ENCODE measurements around the gene EPHA4.
A peak's percentile ranks its signal among the peaks of the same experiment; 100 is the strongest.

Gene EPHA4

DNA sequence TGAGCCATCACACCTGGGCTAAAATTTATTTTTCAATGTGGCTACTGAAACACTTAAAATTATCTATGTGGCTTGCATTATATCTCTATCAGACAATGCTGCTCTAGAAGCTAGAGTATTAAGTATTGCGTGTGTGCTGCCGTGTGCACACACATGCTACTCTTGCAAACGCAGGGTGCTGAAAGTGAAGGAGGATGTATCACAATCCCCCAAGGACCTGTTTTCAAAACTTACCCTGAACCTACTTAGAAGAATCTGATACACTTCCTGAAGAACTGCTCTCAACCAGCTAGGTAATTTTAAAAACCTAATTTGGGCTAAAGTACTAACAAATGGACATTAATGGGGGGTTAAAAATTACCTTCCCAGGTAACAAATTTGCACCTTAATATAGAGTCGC is 66.5 kb downstream of the EPHA4 start:
- Histone ChIP-seq H2AK5ac (ENCODE audit: low read length) (no peak overlapping the region), H3K4me1 (ENCODE audit: control insufficient read depth, low read depth, low read length) (peaks cover 2% of the 10 kb centered on the region), H3K18ac (ENCODE audit: low read length) (no peak overlapping the region), H3K27ac (ENCODE audit: low read depth, low read length) (no peak overlapping the region), H3K4ac (ENCODE audit: low read depth, low read length) (no peak overlapping the region), H3K23ac (ENCODE audit: low read length) (no peak overlapping the region), H4K8ac (ENCODE audit: low read depth, low read length) (no peak overlapping the region), H2BK15ac (replicated peaks; ENCODE audit: low read depth) (no peak overlapping the region), H3K79me1 (ENCODE audit: low read length) (no peaks in the 10 kb centered on the region), H4K5ac (ENCODE audit: low read length) (no peak overlapping the region), H2BK5ac (ENCODE audit: low read length) (no peak overlapping the region), H3K4me2 (ENCODE audit: low read length) (no peak overlapping the region), H3K36me3 (ENCODE audit: control insufficient read depth, insufficient read depth, low read length) (no peaks in the 10 kb centered on the region), H3K4me3 (ENCODE audit: low read length) (no peak overlapping the region), H3K56ac (ENCODE audit: low read length) (no peak overlapping the region), H3K79me2 (ENCODE audit: control insufficient read depth, insufficient read depth, low read length) (no peaks in the 10 kb centered on the region), H3K9ac (ENCODE audit: low read length) (no peak overlapping the region), H2BK120ac (ENCODE audit: low read depth, low read length) (no peak overlapping the region), H3K27me3 (ENCODE audit: insufficient read depth, low read length, poor library complexity) (no peaks in the 10 kb centered on the region)
- WGBS (ENCODE audit: extremely low coverage, insufficient coverage, low lambda C conversion rate): no CpG with 5 or more reads among the region's 4 CpGs
- no peak for DNase-seq

DNA sequence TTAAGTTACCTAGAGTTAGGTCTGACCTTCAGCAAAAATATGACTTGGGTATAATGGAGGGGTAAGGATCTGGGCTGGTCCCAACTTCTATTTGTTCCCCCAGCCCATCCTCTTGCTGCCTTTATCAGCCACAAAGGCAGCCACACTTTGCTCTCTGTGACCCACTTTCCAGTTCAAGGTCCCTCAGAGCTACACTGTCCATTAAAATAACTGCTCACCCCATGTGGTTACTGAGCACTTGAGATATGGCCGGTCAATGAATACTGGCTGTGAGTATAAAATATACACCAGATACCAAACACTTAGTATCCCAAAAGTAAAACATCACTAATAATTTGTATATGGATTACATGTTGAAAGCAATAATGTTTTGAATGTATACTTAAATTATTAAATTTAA is 67.2 kb downstream of the EPHA4 start:
- H3K4me1 ChIP-seq (ENCODE audit: control insufficient read depth, low read depth, low read length): peaks cover 2% of the 10 kb centered on the region
- no peaks in the 10 kb centered on the region for H3K36me3 ChIP-seq (ENCODE audit: control insufficient read depth, insufficient read depth, low read length)
- H4K8ac ChIP-seq (ENCODE audit: low read depth, low read length): no peak overlapping the region
- H3K79me1 ChIP-seq (ENCODE audit: low read length): no peaks in the 10 kb centered on the region
- no peak overlapping the region for H3K4me2 ChIP-seq (ENCODE audit: low read length)
- H2BK120ac ChIP-seq (ENCODE audit: low read depth, low read length): no peak overlapping the region
- H3K79me2 ChIP-seq (ENCODE audit: control insufficient read depth, insufficient read depth, low read length): no peaks in the 10 kb centered on the region
- WGBS (ENCODE audit: extremely low coverage, insufficient coverage, low lambda C conversion rate): no CpG with 5 or more reads among the region's 1 CpG
- H2BK5ac ChIP-seq (ENCODE audit: low read length): no peak overlapping the region
- DNase-seq: no peak
- no peak overlapping the region for H3K18ac ChIP-seq (ENCODE audit: low read length)
- no peak overlapping the region for H3K9ac ChIP-seq (ENCODE audit: low read length)
- H4K5ac ChIP-seq (ENCODE audit: low read length): no peak overlapping the region
- no peak overlapping the region for H2BK15ac ChIP-seq (replicated peaks; ENCODE audit: low read depth)
- no peak overlapping the region for H3K4me3 ChIP-seq (ENCODE audit: low read length)
- H3K56ac ChIP-seq (ENCODE audit: low read length): no peak overlapping the region
- no peak overlapping the region for H3K27ac ChIP-seq (ENCODE audit: low read depth, low read length)
- no peak overlapping the region for H3K23ac ChIP-seq (ENCODE audit: low read length)
- no peak overlapping the region for H3K4ac ChIP-seq (ENCODE audit: low read depth, low read length)
- H3K27me3 ChIP-seq (ENCODE audit: insufficient read depth, low read length, poor library complexity): no peaks in the 10 kb centered on the region
- no peak overlapping the region for H2AK5ac ChIP-seq (ENCODE audit: low read length)

DNA sequence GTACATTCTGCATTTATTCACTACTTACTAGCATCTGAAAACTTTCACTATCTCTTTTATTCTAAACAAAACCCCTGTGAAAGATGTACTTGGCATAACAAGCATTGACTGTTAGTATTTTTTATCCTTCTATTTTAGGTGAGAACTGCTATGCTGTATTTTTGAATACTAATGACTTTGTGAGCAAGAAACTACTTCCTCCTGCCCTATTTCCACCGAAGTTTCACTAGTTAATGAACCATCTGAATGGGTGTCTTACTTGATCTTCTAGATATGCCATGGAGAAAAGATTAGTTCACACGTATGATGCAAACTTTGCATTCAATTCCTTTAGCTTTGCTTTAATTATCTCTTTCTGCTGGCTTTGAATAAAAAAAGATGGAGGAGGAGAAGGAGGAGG is 68.1 kb downstream of the EPHA4 start:
- no CpG with 5 or more reads among the region's 2 CpGs for WGBS (ENCODE audit: extremely low coverage, insufficient coverage, low lambda C conversion rate)

DNA sequence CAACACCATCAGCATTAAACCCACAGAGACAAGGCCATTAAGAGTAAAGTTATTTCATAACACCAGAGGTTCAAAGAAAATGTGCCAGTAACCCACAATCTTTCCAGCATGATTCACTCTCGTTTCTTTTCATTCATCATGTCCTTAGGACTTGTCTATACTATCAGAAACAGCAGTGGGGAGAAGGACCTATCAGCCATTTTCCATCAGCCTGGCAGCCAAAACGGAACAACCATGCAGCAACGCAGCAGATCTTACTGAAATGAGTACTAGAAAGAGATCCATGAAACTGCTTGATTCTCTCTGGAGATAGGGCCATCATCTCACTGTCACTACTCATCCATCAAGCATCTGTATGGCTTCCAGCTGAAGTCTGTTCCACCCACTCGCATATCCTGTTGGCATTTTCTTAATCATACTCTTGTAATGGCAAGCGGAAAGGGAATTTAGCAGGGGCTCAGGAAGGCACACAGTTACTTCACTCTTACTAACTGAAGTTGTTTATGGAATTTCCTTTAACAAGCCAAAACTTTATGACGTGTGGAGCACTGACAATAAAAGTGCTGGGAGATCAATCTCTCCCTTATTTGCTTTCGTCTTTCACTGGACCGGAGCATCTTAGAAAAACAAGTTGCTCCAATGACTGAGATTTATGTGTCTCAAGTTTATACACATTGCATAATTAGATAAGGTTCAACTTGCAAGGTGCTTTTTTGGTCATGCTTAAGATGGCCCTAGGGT is 69.7 kb downstream of the EPHA4 start:
- peaks cover 2% of the 10 kb centered on the region for H3K4me1 ChIP-seq (ENCODE audit: control insufficient read depth, low read depth, low read length)
- peak overlapping the region; percentile 80 for H3K18ac ChIP-seq (ENCODE audit: low read length)
- no peak overlapping the region for H2BK5ac ChIP-seq (ENCODE audit: low read length)
- no peak overlapping the region for H2AK5ac ChIP-seq (ENCODE audit: low read length)
- no peaks in the 10 kb centered on the region for H3K79me2 ChIP-seq (ENCODE audit: control insufficient read depth, insufficient read depth, low read length)
- H4K5ac ChIP-seq (ENCODE audit: low read length): no peak overlapping the region
- no peak overlapping the region for H2BK120ac ChIP-seq (ENCODE audit: low read depth, low read length)
- H3K23ac ChIP-seq (ENCODE audit: low read length): no peak overlapping the region
- no peaks in the 10 kb centered on the region for H3K36me3 ChIP-seq (ENCODE audit: control insufficient read depth, insufficient read depth, low read length)
- no peak overlapping the region for H2BK15ac ChIP-seq (replicated peaks; ENCODE audit: low read depth)
- no peak overlapping the region for H3K4me2 ChIP-seq (ENCODE audit: low read length)
- no peak overlapping the region for H3K56ac ChIP-seq (ENCODE audit: low read length)
- WGBS (ENCODE audit: extremely low coverage, insufficient coverage, low lambda C conversion rate): no CpG with 5 or more reads among the region's 8 CpGs
- DNase-seq: no peak
- no peak overlapping the region for H3K4me3 ChIP-seq (ENCODE audit: low read length)
- no peak overlapping the region for H3K4ac ChIP-seq (ENCODE audit: low read depth, low read length)
- H3K9ac ChIP-seq (ENCODE audit: low read length): no peak overlapping the region
- H3K27me3 ChIP-seq (ENCODE audit: insufficient read depth, low read length, poor library complexity): no peaks in the 10 kb centered on the region
- H3K79me1 ChIP-seq (ENCODE audit: low read length): no peaks in the 10 kb centered on the region
- H4K8ac ChIP-seq (ENCODE audit: low read depth, low read length): no peak overlapping the region
- no peak overlapping the region for H3K27ac ChIP-seq (ENCODE audit: low read depth, low read length)

More for the DNA sequence above, 68.1 kb downstream of the EPHA4 start:
- Histone ChIP-seq H3K9ac (ENCODE audit: low read length) (no peak overlapping the region), H3K79me1 (ENCODE audit: low read length) (no peaks in the 10 kb centered on the region), H3K23ac (ENCODE audit: low read length) (no peak overlapping the region), H3K4ac (ENCODE audit: low read depth, low read length) (no peak overlapping the region), H2AK5ac (ENCODE audit: low read length) (no peak overlapping the region), H3K4me1 (ENCODE audit: control insufficient read depth, low read depth, low read length) (peaks cover 2% of the 10 kb centered on the region), H2BK120ac (ENCODE audit: low read depth, low read length) (no peak overlapping the region), H3K56ac (ENCODE audit: low read length) (no peak overlapping the region), H3K79me2 (ENCODE audit: control insufficient read depth, insufficient read depth, low read length) (no peaks in the 10 kb centered on the region), H3K4me2 (ENCODE audit: low read length) (no peak overlapping the region), H2BK15ac (replicated peaks; ENCODE audit: low read depth) (no peak overlapping the region), H3K36me3 (ENCODE audit: control insufficient read depth, insufficient read depth, low read length) (no peaks in the 10 kb centered on the region), H2BK5ac (ENCODE audit: low read length) (no peak overlapping the region), H3K4me3 (ENCODE audit: low read length) (no peak overlapping the region), H4K8ac (ENCODE audit: low read depth, low read length) (no peak overlapping the region), H3K27me3 (ENCODE audit: insufficient read depth, low read length, poor library complexity) (no peaks in the 10 kb centered on the region), H4K5ac (ENCODE audit: low read length) (no peak overlapping the region), H3K27ac (ENCODE audit: low read depth, low read length) (no peak overlapping the region), H3K18ac (ENCODE audit: low read length) (no peak overlapping the region)
- no peak for DNase-seq

DNA sequence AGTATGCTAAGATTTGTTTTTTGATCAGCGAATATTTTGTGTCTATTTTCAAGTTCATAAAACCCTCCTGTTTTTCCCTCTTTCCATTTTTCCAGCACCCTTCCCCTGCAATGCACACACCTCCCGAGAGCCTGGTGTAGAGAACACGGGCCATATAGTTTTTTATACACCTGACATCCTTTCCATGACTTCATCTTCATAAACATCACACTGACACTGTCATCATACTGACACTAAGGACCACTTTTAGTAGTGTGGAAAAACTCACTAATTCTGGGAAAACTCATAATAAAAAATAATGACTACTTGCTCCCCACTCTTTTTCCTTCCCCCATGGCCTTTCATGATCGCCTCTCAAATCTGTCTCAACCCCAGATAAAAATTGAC is 70.2 kb downstream of the EPHA4 start:
- H3K4me1 ChIP-seq (ENCODE audit: control insufficient read depth, low read depth, low read length): peaks cover 2% of the 10 kb centered on the region
- H3K18ac ChIP-seq (ENCODE audit: low read length): no peak overlapping the region
- no peak overlapping the region for H2AK5ac ChIP-seq (ENCODE audit: low read length)
- H4K5ac ChIP-seq (ENCODE audit: low read length): no peak overlapping the region
- no peak overlapping the region for H3K4me2 ChIP-seq (ENCODE audit: low read length)
- no peak overlapping the region for H3K9ac ChIP-seq (ENCODE audit: low read length)
- H2BK15ac ChIP-seq (replicated peaks; ENCODE audit: low read depth): no peak overlapping the region
- H3K4me3 ChIP-seq (ENCODE audit: low read length): no peak overlapping the region
- no CpG with 5 or more reads among the region's 4 CpGs for WGBS (ENCODE audit: extremely low coverage, insufficient coverage, low lambda C conversion rate)
- no peak for DNase-seq
- no peak overlapping the region for H3K23ac ChIP-seq (ENCODE audit: low read length)
- no peaks in the 10 kb centered on the region for H3K36me3 ChIP-seq (ENCODE audit: control insufficient read depth, insufficient read depth, low read length)
- H3K56ac ChIP-seq (ENCODE audit: low read length): no peak overlapping the region
- no peaks in the 10 kb centered on the region for H3K79me2 ChIP-seq (ENCODE audit: control insufficient read depth, insufficient read depth, low read length)
- no peaks in the 10 kb centered on the region for H3K79me1 ChIP-seq (ENCODE audit: low read length)
- H3K27ac ChIP-seq (ENCODE audit: low read depth, low read length): no peak overlapping the region
- no peak overlapping the region for H4K8ac ChIP-seq (ENCODE audit: low read depth, low read length)
- H3K27me3 ChIP-seq (ENCODE audit: insufficient read depth, low read length, poor library complexity): no peaks in the 10 kb centered on the region
- no peak overlapping the region for H2BK120ac ChIP-seq (ENCODE audit: low read depth, low read length)
- H2BK5ac ChIP-seq (ENCODE audit: low read length): no peak overlapping the region
- H3K4ac ChIP-seq (ENCODE audit: low read depth, low read length): no peak overlapping the region
